Measurements from ENCODE around the gene USHBP1. TPM values are rescaled to one million over a fixed set of nuclear protein-coding genes. Genes with fewer than 3 reads are reported as not detected.

Gene USHBP1
- total RNA-seq, 2 donors from 2014 or later, result 3.5 to 8.4 TPM

DNA sequence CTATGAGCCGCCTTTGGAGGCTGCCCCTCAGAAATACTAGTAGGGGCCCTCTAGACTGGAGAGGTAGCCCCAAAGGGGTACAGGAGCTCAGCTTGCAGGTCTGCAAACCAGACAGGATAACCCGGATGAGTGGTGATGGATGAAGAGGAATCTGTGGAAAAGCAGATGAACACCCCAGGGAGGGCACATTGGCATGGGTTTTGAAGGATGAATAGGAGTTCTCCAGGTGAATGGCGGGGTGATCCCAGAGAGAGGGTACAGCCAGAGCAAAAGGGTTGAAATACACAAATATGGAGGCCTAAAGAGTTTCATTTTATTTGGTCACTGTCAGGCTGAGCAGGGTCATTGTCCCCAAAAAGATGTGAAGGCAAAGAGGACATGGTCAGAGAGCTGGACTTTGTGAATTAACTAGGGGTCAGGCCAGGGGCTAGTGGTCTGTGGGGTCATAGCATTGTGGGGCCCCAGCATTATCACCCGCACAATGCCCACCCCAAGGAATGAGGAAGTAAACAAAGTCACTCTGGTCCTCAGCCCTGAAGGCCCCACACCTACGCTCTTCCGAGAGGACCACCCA lies 23.6 kb downstream of the USHBP1 start:
- Histone ChIP-seq H3K27me3 (replicated peaks; ENCODE audit: insufficient read depth) (no peaks in the 10 kb centered on the region), H3K9me3 (no peaks in the 10 kb centered on the region), H3K4me3 (no peak overlapping the region), H3K27ac (no peak overlapping the region), H3K4me1 (replicated peaks) (peaks cover 10% of the 10 kb centered on the region), H3K36me3 (no peaks in the 10 kb centered on the region)
- WGBS, result 98% methylated on average over 6 of the region's 6 CpGs
- intact Hi-C loops (cut with DNase I), result no loop called here
- DNase-seq (ENCODE audit: low spot score), result no peak
- TF ChIP-seq POLR2A (IDR thresholded peaks at IDR 0.05), result no peak
- TF ChIP-seq, protein P1, sequence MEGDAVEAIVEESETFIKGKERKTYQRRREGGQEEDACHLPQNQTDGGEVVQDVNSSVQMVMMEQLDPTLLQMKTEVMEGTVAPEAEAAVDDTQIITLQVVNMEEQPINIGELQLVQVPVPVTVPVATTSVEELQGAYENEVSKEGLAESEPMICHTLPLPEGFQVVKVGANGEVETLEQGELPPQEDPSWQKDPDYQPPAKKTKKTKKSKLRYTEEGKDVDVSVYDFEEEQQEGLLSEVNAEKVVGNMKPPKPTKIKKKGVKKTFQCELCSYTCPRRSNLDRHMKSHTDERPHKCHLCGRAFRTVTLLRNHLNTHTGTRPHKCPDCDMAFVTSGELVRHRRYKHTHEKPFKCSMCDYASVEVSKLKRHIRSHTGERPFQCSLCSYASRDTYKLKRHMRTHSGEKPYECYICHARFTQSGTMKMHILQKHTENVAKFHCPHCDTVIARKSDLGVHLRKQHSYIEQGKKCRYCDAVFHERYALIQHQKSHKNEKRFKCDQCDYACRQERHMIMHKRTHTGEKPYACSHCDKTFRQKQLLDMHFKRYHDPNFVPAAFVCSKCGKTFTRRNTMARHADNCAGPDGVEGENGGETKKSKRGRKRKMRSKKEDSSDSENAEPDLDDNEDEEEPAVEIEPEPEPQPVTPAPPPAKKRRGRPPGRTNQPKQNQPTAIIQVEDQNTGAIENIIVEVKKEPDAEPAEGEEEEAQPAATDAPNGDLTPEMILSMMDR (IDR thresholded peaks at IDR 0.05), result no peak
- TF ChIP-seq POLR2AphosphoS5 (IDR thresholded peaks at IDR 0.05), result no peak

DNA sequence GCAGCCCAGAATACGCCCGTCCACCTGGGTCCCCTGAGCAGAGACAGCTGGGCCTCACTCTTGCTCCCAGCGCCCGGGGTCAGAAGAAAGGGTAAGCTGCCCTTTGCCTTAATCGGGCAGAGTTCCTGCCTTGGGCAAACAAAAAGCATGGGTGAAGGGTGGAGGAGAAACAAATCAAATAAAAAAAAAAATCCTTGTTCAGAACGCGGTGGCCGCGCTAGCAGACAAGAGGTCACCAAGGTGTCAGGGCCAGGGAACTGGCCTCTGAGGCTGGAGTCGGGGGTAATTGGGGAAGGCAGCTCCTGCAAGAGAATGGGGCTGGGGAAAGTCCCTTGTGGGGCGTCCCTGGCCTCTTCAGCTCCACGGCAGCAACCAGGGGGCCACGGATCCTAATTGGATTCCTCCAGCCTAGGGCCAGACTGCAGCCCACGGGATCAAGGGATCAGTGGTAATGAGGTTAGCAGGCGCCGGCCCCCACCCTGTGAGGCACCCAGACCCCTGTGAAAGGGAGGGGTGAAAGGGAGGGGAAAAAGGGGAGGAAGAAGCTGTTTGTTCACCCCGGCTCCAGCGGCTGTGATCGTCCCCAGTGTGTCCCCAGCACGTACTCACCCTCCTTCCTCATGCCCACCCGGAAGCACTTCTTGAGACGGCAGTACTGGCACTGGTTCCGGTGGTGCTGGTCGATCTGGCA lies 24.3 kb downstream of the USHBP1 start:
- 56% methylated on average over 23 of the region's 24 CpGs for WGBS
- TF ChIP-seq, protein P1 (IDR thresholded peaks at IDR 0.05), result no peak
- no peak for TF ChIP-seq POLR2AphosphoS5 (IDR thresholded peaks at IDR 0.05)
- no peak for TF ChIP-seq POLR2A (IDR thresholded peaks at IDR 0.05)
- no peak for DNase-seq (ENCODE audit: low spot score)
- no peaks in the 10 kb centered on the region for H3K36me3 ChIP-seq
- intact Hi-C loops (cut with DNase I), result no loop called here
- H3K27me3 ChIP-seq (replicated peaks; ENCODE audit: insufficient read depth), result no peaks in the 10 kb centered on the region
- peaks cover 14% of the 10 kb centered on the region for H3K4me1 ChIP-seq (replicated peaks)
- H3K27ac ChIP-seq, result no peak overlapping the region
- no peak overlapping the region for H3K4me3 ChIP-seq
- no peaks in the 10 kb centered on the region for H3K9me3 ChIP-seq

DNA sequence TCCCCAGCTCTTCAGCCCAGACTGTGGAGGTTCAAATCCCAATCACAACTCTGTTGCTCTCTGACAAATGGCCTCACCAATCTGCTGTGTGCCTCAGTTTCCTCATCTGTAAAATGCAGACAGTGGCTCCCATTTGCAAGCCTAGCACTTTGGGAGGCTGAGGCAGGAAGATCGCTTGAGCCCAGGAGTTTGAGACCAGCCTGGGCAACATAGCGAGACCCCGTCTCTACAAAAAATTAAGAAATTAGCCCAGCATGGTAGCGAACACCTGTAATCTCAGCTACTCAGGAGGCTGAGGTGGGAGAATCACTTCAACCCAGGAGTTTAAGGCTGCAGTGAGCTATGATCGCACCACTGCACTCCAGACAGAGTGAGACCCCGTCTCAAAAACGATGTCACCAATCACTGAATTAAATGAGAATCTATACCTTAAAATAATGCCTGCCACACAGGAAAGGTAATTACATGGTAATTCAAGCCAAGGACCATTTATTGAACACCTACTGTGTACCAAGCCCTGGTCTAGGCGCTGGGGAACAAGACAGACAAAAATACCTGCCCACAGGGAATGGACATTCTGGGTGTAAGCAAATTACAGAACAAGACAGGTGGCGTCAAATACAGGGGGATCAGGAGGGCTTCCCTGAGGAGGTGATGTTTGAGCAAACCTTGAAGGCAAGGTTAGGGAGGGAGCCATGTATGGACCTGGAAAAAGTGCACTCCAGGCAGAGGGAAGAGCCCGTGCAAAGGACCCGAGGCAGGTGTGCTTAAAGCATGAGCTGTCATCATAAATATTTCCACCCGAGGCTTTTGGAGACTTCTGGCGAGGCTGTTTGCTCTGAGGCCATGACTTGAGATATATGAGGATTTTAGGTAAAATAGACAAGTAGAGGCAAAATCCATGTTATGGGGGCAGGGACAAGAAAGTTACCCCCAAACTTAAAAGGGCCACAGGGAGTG lies 26.5 kb downstream of the USHBP1 start:
- H3K27ac ChIP-seq, result no peak overlapping the region
- WGBS, result 88% methylated on average over 13 of the region's 13 CpGs
- H3K36me3 ChIP-seq, result no peaks in the 10 kb centered on the region
- intact Hi-C loops (cut with DNase I), result no loop called here
- TF ChIP-seq, protein P1 (IDR thresholded peaks at IDR 0.05), result no peak
- TF ChIP-seq POLR2A (IDR thresholded peaks at IDR 0.05) (no peak), POLR2AphosphoS5 (IDR thresholded peaks at IDR 0.05) (no peak)
- no peak for DNase-seq (ENCODE audit: low spot score)
- no peaks in the 10 kb centered on the region for H3K27me3 ChIP-seq (replicated peaks; ENCODE audit: insufficient read depth)
- no peak overlapping the region for H3K4me3 ChIP-seq
- no peaks in the 10 kb centered on the region for H3K9me3 ChIP-seq
- H3K4me1 ChIP-seq (replicated peaks), result peaks cover 21% of the 10 kb centered on the region

DNA sequence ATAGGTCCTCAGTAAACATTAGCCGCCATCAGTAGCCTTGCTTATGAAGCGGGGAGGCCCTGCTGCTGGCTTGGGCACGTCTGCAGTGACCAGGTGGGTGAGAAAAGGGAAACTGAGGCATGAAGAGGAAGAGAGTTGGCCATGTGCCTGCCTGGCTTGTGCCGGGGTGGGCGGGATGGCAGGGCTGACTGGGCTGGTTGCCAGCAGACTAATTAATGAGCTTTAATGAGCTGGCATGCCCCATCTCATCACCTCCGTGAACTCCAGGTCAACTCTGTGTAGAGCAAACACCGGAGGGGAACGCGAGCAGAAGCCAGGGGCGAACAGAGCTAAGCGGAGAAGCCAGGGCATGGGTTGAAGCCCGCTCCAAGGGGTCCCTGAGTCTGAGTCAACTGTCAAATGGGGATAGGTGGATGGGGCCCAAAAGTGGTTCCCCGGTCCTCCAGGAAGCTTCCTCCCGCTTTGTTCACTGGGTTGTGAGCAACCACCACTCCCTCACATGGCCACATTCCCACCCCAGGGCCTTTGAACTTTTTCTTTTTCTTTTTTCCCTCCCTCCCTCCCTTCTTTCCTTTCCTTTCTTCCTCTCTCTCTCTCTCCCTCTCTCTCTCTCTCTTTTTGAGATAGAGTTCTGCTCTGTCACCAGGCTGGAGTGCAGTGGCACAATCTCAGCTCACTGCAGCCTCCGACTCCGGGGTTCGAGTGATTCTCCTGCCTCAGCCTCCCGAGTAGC lies 27.6 kb downstream of the USHBP1 start:
- intact Hi-C loops (cut with DNase I), result no loop called here
- 81% methylated on average over 18 of the region's 18 CpGs for WGBS

More for the DNA sequence above, 27.6 kb downstream of the USHBP1 start:
- H3K36me3 ChIP-seq, result no peaks in the 10 kb centered on the region
- H3K27me3 ChIP-seq (replicated peaks; ENCODE audit: insufficient read depth), result no peaks in the 10 kb centered on the region
- no peak overlapping the region for H3K4me3 ChIP-seq
- TF ChIP-seq, protein P1 (IDR thresholded peaks at IDR 0.05), result no peak
- TF ChIP-seq POLR2A (IDR thresholded peaks at IDR 0.05) (no peak), POLR2AphosphoS5 (IDR thresholded peaks at IDR 0.05) (no peak)
- no peak for DNase-seq (ENCODE audit: low spot score)
- peaks cover 21% of the 10 kb centered on the region for H3K4me1 ChIP-seq (replicated peaks)
- H3K27ac ChIP-seq, result peak overlapping the region in 1 of 2 donors; percentile 81
- H3K9me3 ChIP-seq, result no peaks in the 10 kb centered on the region

Data from prostate gland (tissue), 2 donors.